ENCODE data around the gene PEDS1.
"Not testable (repeated sequence)": the region's sequence is repeated elsewhere in the genome, so short reads cannot be mapped to it uniquely, and the experiment has no call there.

PEDS1 gene

GRCh38 chr20:50111829-50112495, 41.6 kb downstream of the PEDS1 start:
- no peak for DNase-seq

DNA sequence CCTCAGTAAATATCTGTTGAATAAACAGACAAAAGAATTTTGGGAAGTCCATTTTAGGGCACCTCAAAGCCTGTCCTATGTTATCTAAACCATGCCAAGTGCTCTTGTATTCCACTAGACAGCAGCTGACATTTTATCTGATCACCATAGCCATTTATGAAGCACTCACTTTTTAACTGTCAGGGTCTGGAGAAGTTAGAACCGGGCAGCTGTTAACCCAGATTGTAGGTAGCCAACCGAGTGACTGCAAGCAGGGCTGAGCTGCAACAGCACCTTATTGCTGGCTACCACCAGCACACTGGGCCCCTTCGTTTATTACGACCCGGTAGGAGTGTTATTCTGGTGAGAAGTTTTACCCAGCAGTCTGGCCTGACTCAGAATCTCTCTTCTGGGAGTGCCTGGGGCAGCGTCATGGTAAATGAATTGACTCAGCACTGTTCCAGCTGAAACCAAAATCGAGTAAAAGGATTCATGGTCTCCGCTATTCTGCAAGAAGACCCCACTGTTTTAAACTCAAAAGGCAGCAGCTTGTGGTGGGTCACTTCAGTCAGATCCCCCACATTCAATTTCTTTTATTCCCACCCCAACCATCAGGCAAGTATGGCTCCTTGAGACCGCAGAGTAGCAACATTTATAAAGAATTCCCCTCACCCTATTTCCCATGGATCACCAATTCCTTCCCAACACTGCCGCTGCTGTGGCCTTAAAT, 42.2 kb downstream of the PEDS1 start:
- DNase-seq: peak; percentile 18

GRCh38 chr20:50110141-50111047, 43.1 kb downstream of the PEDS1 start:
- peak; percentile 36 for DNase-seq

DNA sequence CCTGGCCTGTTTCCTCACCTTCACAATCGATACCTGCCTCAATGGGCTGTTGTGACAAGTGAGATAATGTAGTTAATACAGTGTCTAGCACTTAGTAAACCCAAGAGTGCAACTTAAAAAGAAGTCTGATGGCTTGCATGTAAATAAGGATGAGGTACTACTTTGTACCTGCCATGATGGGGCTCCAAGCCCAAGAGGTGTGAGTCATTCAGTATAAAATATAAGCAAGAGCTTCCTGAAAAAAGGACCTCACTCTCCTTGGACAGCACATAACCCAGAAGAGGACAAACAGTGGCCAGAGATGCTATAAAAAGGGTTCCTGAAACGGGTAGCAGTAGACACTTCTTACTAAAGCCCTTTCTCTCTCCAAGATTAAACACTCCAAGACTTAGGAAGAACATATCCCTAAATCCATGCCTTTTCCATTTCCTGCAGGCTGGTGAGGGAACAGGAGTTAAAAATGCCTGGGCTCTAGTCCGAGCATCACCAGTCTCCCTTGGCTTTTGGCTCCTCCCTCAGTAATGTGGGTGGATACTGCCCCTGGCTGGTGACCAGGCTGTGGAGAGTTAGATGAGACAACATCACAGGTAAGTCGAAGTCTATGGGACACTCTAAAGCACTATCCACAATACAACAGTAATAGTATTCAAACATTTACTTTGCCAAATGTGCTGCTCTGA, 44.8 kb downstream of the PEDS1 start:
- DNase-seq: no peak

DNA sequence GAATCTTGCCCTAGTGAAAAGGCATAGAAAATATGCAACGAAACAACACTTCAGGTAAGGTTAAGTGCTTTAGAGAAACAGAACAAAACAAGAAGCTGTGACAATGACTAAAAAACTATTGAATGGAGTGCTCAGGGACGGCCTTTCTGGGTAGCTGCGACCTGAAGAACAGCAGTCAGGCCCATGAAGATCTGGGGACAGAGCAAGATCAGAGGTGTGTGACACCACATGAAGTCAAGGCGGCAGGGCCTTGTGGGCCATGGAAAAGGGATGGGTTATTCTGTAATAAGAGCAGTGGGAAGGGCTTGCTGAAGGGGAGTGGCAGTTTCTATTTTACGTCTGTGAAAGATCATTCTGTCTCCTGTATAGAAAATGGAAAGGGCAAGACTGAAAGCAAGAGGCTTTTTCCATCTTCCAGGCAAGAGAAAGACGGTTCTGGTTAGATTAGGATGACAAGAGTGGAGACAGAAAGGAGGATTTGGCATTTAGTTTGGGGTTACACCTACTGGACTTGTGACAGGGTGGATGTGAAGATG, 45.7 kb downstream of the PEDS1 start:
- no peak for DNase-seq

DNA sequence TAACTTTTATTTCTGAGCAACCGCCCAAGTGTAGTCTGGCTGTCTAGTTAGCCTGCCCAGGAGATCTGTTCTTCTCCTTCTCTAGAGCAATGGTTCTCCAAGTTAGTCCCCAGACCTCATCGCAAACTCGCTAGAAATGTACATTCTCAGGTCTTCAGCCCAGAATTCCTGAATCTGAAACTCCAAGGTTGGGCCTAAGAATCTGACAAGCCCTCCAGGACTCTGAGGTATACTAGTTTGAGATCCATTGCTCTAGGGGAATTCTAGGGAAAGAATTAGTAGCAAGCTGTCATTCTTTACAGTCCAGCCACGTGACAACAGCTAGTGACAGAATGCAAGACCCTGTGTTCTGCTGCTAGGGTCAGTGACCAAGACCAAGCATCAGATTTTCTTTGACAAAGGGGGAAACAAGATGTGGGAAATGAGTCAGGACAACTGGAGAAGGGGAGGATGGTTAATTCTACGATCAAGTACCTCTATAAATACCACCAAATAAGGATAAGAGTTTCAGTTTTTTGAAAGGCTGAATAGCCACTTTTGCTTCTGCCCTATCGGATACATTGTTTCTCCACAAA, 46.4 kb downstream of the PEDS1 start:
- DNase-seq: no peak

- not testable (repeated sequence) for DNase-seq
Observed at GRCh38 chr20:50106669-50107068, 46.9 kb downstream of the PEDS1 start.

All from CD4-positive, alpha-beta T cell treated with Interleukin-17A for 4 hours (primary cell).